GM19324 (cell line): ENCODE measurements around the gene ZNF577.
"Not testable (repeated sequence)": the region's sequence is repeated elsewhere in the genome, so short reads cannot be mapped to it uniquely, and the experiment has no call there.

Source experiments
- ATAC-seq: cut with Tn5 transposase; IDR thresholded peaks from one replicate; pipeline ENCODE4 v1.9.1; 2021; ENCODE audit warnings: mild to moderate bottlenecking, moderate library complexity; ENCODE audit not compliant: unreplicated experiment, low FRiP score

ZNF577 gene

DNA sequence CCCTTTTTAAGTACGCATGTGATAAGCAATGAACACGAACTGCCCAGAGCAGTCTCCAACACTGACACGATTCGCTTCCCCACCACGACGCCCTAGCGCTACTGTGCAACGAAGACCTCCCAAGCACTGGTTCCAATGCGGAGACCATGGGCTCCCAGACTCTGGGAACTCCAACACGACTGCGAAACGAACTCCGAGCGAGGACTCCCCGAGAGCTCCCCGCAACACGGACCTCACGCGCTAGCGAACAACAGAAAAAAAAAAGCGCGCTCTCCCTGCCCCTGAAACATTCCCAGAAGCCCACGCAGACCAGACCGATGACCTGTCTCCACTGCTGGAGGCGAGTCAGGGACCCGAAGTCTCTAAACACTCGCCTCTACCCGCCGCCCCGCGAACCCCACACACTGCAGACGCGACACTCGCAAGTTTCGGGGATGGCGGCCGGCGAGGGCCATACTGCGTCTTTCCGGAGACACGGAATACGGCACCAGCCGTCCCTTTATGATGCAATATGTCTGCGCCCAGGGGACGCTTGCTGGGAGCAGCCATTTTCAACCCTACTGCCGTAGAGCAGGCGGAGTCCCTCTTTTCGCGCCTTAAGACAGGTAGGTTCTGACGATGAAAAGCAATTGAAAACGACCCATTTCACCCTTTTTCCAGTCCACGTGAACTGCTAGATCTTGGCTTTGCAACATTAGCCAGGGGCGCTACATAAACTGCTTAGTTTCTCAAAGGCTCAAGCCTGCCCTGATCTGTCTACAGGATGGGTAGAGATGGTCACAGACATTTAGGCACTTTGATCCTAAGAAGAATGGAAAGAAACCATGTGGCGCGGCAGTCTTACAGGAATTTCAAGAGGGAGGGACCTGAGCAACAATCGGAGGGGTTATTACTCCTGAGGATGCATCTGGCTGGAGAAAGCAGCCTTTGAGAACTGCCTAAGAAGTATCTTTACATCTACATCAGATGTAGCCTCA, at the start of gene ZNF577:
Gene ZNF577 (minus strand): TSS at position 430 of the 977 bp plus-strand sequence. CDS start 7,569 bp downstream, outside the sequence.
- no peak for ATAC-seq

DNA sequence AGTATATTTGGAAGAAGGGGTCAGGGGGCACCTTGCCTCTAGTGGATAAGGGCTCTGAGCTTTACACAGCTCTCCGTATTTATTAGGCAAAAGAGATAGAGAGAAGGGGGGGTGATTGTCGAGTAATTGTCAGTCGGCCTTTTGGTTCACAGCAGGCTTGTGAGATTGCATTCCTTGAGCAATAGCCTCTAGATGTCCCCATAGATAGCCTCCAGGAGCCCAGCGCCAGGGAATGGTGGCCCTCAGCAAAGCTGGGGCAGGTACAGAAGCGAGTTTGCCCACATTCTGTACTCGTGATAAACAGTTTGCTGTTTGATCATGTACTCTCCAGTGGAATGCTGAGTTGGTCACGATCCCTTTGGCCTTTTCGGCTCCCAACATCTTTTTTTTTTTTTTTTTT, 44.2 kb upstream of the ZNF577 start:
- no peak for ATAC-seq

DNA sequence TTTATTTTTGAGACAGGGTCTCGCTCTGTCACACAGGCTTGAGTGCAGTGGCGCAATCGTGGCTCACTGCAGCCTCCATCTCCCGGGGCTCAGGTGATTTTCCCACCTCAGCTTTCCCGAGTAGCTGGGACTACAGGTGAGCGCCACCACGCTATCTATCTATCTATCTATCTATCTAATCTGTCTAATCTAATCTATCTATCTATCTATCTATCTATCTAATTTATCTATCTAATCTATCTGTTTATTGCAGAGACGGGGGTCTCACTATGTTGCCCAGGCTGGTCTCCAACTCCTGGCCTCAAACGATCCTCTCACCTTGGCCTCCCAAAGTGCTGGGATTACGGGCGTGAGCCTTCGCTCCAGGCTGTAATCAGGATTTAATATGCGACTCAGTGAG, 40.1 kb upstream of the ZNF577 start:
- ATAC-seq: no peak

DNA sequence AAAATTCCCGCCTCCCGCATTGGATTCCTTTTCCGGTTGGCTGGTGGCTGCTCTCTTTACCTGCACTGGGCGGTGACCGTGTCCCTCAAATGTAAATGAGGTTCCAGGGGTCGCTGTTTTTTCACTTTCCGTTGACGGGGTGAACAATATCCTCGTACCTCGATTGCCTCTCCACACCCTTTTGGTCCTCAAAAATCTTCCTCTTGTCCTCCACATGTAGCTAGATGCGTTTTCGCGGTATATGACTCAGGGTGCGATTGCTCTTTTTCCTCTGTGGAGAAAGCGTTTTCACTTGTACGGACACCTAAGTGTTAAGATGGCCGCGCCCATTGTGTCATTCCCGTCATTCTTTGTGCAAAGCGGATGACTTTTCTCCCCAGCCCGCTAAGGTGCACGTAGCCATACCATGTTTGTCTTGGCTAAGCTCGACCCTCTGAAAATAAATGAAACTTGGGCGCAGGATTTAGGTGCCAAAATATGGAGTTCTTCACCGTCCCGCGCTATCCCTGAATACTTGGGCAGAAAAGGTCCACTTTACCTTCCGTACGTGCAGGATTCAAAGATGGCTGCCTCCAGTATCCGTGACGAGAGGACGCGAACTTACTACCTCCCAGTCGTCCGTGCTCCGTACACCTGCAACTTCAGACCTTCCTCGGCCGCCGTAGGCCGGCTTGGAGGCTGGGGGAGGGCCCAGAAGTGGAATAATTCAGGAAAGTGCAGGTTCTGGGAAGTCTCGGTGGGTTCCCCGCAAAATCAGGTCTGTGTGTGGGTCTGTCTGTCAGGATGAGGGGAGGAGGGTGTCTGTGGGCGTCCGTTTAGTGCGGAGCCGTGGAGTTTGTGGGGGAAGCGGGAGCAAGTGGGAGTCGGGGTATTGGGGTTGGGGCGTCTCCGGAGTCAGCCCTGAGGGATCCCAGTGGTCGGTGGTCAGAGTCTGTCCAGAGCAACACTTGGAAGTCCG, 39.3 kb upstream of the ZNF577 start, which contains the start of gene ZNF613:
Gene ZNF613 (plus strand): TSS at position 689 of the 958 bp plus-strand sequence. CDS start 8,749 bp downstream, outside the sequence.
- ATAC-seq: peak; percentile 85

DNA sequence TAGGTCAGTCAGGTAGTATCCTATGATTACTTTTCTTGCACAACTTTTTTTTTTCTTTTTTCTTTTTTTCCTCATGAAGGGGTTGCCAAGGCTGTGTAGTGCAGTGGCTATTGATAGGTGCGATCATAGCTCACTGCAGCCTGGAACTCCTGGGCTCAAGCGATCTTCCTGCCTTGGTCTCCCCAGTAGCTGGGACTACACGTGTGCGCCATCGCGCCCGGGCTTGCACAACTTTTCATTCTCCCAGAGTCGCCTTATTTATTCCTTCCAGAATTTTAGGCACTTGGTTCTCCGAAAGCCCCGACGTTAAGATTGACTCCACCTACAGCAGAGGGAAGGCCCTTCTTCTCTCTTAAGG, 38.7 kb upstream of the ZNF577 start:
- ATAC-seq: no peak

DNA sequence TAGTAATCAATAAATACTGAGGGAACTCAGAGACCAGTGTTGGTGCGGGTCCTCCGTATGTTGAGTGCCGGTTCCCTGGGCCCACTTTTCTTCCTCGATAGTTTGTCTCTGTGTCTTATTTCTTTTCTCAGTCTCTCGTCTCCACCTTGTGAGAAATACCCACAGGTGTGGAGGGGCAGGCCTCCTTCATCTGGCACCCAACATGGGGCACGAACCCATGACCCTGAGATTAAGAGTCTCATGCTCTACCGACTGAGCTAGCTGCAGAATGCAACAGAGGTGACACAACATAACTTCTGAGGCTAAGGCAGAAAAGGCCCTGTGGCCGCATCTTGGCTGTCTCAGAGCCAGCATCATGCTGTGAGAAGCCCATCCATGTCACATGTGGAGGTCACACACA, 34.2 kb upstream of the ZNF577 start:
- ATAC-seq: no peak

DNA sequence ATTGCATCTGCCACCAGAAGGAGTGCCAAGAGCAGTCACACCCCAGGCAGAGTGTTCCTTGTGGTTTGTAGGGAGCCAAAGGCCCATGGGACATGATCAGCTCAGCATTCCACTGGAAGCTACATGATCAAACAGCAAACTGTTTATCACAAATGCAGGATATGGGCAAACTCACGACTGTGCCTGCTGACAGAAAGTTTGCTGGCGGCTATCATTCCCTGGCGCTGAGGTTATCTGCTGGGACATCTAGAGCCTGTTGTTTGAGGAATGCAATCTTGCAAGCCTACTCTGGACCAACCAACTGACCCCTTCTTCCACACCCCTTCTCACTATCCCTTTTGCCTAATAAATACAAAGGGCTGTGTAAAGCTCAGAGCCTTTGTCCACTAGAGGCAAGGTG, 31.9 kb upstream of the ZNF577 start:
- no peak for ATAC-seq

DNA sequence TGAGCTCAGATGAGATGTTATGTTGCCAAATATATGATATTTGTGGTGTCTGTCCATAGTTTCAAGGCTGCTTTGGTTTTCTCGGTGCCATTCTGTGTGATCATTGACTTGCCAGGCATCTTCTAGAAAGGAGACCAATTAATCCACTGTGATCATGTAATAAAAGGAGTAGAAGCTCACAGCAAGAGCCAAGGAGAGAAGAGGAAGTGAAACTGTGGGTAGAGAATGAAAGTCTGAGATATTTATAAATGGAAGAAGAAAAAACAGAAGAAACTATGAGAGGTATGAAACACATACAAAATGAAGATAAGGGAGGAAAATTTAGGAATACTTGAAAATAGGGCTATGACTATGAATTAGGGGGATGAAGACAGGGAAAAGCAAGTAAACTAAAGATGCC, 28.4 kb upstream of the ZNF577 start:
- ATAC-seq: no peak

DNA sequence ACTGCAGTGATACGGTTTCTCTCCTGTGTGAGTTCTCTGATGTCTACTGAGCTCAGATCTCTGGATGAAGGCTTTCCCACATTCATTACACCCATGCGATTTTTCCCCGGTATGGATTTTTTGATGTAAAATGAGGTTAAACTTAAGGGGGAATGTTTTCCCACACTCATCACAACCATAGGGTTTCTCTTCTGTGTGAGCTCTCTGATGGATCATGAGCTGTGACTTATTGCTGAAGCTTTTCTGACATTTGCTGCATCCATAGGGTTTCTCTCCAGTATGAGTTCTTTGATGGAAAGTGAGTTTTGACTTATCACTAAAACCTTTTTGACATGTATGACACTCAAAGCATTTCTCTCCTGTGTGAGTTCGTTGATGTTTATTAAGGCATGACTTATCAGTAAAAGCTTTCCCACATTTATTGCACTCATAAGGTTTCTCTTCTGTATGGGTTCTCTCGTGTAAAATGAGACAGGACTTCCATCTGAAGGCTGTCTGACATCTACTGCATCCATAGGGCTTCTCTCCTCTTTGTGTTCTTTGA, 27.6 kb upstream of the ZNF577 start:
- ATAC-seq: no peak

DNA sequence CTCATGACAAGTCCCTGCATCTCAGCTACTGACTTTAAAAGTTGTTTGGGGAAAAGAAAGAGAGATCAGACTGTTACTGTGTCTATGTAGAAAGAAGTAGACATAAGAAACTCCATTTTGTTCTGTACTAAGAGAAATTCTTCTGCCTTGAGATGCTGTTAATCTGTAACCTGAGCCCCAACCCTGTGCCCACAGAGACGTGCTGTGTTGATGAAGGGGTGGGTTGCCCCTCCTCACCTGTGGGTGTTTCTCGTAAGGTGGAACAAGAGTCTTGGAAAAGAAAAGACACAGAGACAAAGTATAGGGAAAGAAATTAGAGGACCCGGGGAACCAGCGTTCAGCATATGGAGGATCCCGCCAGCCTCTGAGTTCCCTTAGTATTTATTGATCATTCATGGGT, 20.2 kb upstream of the ZNF577 start:
- not testable (repeated sequence) for ATAC-seq

DNA sequence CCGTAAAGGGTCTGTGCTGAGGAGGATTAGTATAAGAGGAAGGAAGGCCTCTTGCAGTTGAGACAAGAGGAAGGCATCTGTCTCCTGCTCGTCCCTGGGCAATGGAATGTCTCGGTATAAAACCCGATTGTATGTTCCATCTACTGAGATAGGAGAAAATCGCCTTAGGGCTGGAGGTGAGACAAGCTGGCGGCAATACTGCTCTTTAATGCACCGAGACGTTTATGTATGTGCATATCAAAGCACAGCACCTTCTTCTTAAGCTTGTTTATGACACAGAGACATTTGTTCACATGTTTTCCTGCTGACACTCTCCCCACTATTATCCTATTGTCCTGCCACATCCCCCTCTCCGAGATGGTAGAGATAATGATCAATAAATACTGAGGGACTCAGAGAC, 18.4 kb upstream of the ZNF577 start:
- ATAC-seq: not testable (repeated sequence)

DNA sequence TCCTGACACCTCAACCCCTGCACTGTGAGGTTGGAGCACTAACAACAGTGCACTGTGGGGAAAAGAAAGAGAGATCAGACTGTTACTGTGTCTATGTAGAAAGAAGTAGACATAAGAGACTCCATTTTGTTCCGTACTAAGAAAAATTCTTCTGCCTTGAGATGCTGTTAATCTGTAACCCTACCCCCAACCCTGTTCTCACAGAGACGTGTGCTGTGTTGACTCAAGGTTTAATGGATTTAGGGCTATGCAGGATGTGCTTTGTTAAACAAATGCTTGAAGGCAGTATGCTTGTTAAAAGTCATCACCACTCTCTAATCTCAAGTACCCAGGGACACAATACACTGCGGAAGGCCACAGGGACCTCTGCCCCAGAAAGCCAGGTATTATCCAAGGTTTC, 17.9 kb upstream of the ZNF577 start:
- ATAC-seq: not testable (repeated sequence)

DNA sequence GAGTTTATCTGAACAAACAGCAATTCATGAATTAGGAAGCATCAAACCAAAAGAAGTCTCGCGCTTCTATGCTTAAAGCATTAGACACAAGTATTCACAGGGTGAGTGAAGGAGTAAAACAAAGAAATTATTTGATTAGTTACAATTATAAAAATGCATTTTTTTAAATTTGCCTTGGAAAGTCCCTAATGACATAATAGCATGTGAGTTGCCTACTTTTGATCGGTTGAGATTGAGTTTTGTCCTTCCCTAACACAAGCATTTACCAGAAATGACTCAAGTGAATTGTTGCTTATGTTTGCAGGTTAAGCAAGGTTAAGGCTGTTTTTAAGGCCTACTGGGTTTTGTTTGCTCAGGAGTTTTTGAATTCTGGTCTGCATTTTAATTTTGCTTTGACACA, 17.5 kb upstream of the ZNF577 start:
- no peak for ATAC-seq

DNA sequence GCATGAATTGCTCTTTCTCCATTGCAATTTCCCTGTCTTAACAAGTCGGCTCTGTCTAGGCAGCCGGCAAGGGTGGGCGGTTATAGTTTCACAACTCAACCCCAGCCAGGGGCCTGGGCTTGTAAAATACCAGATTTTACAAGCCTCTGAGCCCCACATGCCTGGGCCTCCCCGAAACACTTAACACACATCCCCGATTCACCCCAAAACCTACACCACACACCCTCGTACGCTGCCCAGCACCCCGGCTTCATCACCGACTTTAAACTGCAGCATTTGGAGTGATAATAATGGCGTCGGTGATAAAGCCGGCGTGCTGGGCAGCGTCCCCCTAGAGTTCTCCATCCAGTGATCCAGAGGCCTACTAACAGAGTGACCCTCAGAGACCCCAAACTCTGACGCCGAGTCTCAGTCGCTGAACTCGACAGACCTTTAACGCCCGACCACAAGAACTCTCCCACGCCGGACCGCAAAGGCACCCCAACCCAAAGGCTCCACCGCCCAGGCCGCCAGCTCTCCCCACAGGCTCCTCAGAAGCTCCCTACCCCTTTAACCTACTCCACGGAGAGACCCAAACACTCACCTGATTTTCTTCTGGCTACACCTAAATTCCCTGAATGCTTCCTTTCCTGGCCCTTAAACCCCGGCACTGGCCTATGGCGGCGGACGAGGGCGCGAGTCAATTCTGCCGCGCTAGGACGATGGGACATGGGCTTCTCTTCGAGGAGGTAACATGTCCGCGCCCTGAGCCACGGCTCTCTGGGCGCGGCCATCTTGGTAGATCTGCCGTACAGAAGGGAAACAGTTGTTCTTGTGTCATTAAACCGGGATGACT, 16.8 kb upstream of the ZNF577 start, which contains the start of gene ZNF649:
Gene ZNF649 (minus strand): TSS at position 687 of the 835 bp plus-strand sequence. CDS start 4,910 bp downstream, outside the sequence.
- ATAC-seq: peak; percentile 78

DNA sequence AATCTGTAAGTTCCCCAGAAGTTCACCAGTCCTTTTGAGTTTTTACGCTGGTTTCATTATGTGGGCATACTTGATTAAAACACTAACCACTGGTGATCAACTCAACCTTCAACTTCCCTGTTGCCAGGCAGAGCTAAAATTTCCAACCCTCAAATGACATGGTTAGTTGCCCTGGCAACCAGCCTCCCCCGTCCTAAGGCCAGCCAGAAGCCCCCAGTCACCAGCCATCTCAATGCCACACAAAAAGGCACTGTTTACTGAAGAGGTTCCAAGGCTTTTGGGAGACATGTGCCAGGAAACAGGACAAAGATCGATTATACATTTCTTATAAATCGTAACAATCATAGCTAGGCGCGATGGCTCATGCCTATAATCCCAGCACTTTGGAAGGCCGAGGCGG, 15.4 kb upstream of the ZNF577 start:
- no peak for ATAC-seq

DNA sequence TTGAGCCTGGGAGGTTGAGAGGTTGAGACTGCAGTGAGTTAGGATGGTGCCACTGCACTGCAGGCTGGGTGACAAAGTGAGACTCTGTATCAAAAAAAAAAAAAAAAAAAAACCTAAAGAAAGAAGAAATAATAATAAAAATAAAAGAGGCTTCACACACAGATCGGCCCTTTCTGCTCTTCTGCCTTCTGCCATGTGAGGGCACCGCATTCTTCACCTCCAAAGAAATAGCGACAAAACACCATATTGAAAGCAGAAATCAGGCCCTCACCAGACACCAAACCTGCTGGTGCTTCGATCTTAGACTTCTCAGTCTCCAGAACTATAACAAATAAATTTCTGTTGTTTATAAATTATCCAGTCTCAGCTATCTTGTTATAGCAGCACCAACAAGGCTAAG, 14.1 kb upstream of the ZNF577 start:
- ATAC-seq: no peak

DNA sequence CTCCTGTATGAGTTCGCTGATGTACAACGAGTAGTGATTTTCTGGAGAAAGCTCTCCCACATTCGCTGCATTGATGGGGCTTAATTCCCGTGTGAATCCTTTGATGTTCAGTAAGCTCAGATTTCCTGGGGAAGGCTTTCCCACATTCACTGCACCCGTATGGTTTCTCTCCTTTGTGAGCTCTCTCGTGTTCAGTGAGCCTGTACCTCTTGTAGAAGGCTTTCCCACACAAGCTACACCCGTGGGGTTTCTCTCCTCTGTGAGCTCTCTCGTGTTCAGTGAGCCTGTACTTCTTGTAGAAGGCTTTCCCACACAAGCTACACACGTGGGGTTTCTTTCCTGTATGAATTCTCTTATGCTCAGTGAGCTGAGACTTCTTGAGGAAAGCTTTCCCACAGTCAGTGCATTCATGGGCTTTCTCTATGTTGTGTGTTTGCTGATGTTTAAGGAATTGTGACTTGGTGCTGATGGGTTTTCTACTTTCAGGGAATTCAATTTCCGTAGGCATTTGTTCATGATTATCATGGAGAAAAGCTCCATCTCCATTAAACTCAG, 3.5 kb upstream of the ZNF577 start:
- no peak for ATAC-seq

DNA sequence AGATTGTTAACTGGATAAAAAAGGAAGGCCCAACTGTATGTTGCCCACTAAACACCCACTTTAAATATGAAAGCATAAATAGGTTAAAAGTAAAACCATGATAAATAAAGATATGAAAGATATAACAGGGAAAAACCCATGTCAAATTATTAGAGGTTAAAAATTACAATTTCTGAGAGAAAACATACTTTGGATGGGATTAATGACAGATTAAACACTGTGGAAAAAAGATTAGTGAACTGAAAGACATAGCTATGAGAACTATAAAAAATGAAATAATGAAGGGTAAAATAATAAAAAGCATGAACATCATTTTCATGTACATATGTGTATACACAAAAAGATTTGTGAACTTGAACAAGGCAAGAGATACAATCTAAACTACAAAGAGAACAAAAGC, 2.2 kb upstream of the ZNF577 start:
- no peak for ATAC-seq

DNA sequence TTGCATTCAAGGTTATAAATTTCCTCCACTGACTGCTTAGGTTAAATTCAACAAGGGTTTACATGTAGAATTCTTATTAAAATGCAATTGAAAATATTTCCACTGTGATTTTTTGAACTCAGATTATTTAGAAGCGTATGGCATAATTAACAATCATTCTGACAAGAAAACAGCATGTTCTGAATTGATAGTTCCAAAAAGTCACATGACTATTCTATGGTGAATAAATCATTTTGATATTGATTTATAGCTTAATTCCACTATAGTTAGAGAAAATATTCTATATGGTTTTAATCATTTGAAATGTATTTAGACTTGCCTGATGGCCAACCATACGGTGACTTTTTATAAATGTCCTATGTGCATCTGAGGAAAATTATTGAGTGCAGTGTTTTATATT, 3.0 kb downstream of the ZNF577 start:
- no peak for ATAC-seq
